WI38 (cell line): ENCODE results near the gene BRS3.

Experiments used
- H3K4me3 ChIP-seq: 2 replicates; pipeline ENCODE4 v1.5.1; 2011; ENCODE audit warnings: low read depth, mild to moderate bottlenecking, control low read depth, low read length
- CTCF ChIP-seq: IDR thresholded peaks from 2 replicates; pipeline ENCODE4 v1.5.1; 2012; ENCODE audit warnings: low read depth, mild to moderate bottlenecking, control low read depth, low read length

The BRS3 gene

GRCh38 chrX:136493011-136493410 is 5.3 kb downstream of the BRS3 start:
- no peak for TF ChIP-seq CTCF
- H3K4me3 ChIP-seq = no peak overlapping the region

- H3K4me3 ChIP-seq = no peak overlapping the region
- no peak for TF ChIP-seq CTCF
Measured at GRCh38 chrX:136495043-136495442, 7.3 kb downstream of the BRS3 start.

- peak overlapping the region; percentile 67 for H3K4me3 ChIP-seq
- TF ChIP-seq CTCF = no peak
Measured at GRCh38 chrX:136496186-136496763, 8.5 kb downstream of the BRS3 start.

GRCh38 chrX:136496764-136497555 is 9.2 kb downstream of the BRS3 start:
- H3K4me3 ChIP-seq = peak overlapping the region; percentile 72
- TF ChIP-seq CTCF = no peak

- peak within 1 kb of the TSS; percentile 72 for H3K4me3 ChIP-seq
- no peak for TF ChIP-seq CTCF
Measured at GRCh38 chrX:136497556-136498052, 9.9 kb downstream of the BRS3 start, which contains the start of gene HTATSF1. TSS of gene HTATSF1 (plus strand) at chrX:136497592. CDS start at chrX:136497685, 93 bp downstream.

- no peak for TF ChIP-seq CTCF
- no peak overlapping the region for H3K4me3 ChIP-seq
Measured at GRCh38 chrX:136519069-136519468, 31.3 kb downstream of the BRS3 start.

- no peak overlapping the region for H3K4me3 ChIP-seq
- no peak for TF ChIP-seq CTCF
Measured at GRCh38 chrX:136523770-136524169, 36.0 kb downstream of the BRS3 start.
